Stimulated activated naive B cell treated with anti-CD40 and anti-IgM and Interleukin-4, amounts not matched to agents 10 μg/mL and 1 μg/mL and 100 μg/mL, for 72 hours (primary cell): ENCODE measurements around the gene MDM2.

Source experiments
- ATAC-seq, 2 donors: fragments of 150-1000 bp; cut with Tn5 transposase; replicated peaks; 2 replicates each; pipeline ENCODE4 v1.10.0; 2021; ENCODE audit warnings: moderate library complexity in 1 of 2
- DNase-seq: peaks from one replicate; pipeline ENCODE4 v3.0.0; 2021
- H3K27ac Mint-ChIP-seq: one replicate; pipeline ENCODE4 v1.8.0; 2022; ENCODE audit warnings: mild to moderate bottlenecking, mixed read lengths
- H3K27me3 Mint-ChIP-seq, 2 donors: one replicate each; pipeline ENCODE4 v1.8.0; 2022; ENCODE audit warnings: mixed read lengths in 2 of 2
- H3K36me3 Mint-ChIP-seq, 2 donors: one replicate each; pipeline ENCODE4 v1.8.0; 2022; ENCODE audit warnings: mixed read lengths in 2 of 2, mild to moderate bottlenecking in 1 of 2
- H3K4me1 Mint-ChIP-seq, 2 donors: one replicate each; pipeline ENCODE4 v1.8.0; 2022; ENCODE audit warnings: mixed read lengths in 2 of 2, mild to moderate bottlenecking in 1 of 2
- H3K4me3 Mint-ChIP-seq, 2 donors: one replicate each; pipeline ENCODE4 v1.8.0; 2022; ENCODE audit warnings: mild to moderate bottlenecking in 2 of 2, mixed read lengths in 2 of 2, moderate library complexity in 1 of 2
- H3K9me3 Mint-ChIP-seq, 2 donors: one replicate each; pipeline ENCODE4 v1.8.0; 2022; ENCODE audit warnings: mixed read lengths in 2 of 2, mild to moderate bottlenecking in 1 of 2

Gene MDM2

GRCh38 chr12:68887641-68888040 is 79.7 kb downstream of the MDM2 start:
- ATAC-seq: no peak
- Mint-ChIP-seq H3K4me3 (no peak overlapping the region), H3K27ac (no peak overlapping the region)

DNA sequence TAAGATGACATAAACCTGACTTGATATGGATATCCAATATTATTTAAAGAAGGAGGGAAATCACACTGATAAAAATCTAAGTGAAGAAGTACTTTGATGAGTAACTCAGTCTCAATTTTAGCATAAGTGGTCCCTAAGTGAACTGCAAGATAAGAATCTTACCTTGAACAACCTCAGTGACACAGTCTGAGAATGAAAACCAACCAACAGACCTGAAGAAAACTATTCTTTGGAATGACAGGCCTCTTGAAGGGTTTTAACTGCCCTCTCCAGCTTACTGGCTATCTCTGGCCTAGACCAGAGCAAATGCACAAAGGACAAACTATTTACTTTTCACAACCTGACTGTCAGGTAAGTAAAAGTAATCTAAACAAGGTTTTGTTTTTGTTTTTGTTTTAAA is 80.3 kb downstream of the MDM2 start:
- H3K9me3 Mint-ChIP-seq: no peaks in the 10 kb centered on the region
- H3K4me3 Mint-ChIP-seq: no peak overlapping the region
- ATAC-seq: no peak
- H3K27me3 Mint-ChIP-seq: no peaks in the 10 kb centered on the region
- no peak for DNase-seq
- H3K36me3 Mint-ChIP-seq: peaks cover 0 to 4% of the 10 kb centered on the region in 2 donors
- no peak overlapping the region for H3K27ac Mint-ChIP-seq
- peaks cover 7 to 23% of the 10 kb centered on the region in 2 donors for H3K4me1 Mint-ChIP-seq

More at GRCh38 chr12:68887641-68888040, 79.7 kb downstream of the MDM2 start:
- no peak for DNase-seq
- H3K27me3 Mint-ChIP-seq: no peaks in the 10 kb centered on the region
- H3K9me3 Mint-ChIP-seq: no peaks in the 10 kb centered on the region
- peaks cover 7 to 28% of the 10 kb centered on the region in 2 donors for H3K4me1 Mint-ChIP-seq
- peaks cover 0 to 4% of the 10 kb centered on the region in 2 donors for H3K36me3 Mint-ChIP-seq

GRCh38 chr12:68890701-68891113 is 82.7 kb downstream of the MDM2 start:
- H3K9me3 Mint-ChIP-seq: no peaks in the 10 kb centered on the region
- H3K4me1 Mint-ChIP-seq: peaks cover 14 to 27% of the 10 kb centered on the region in 2 donors
- peaks cover under 1 to 3% of the 10 kb centered on the region in 2 donors for H3K36me3 Mint-ChIP-seq
- no peak for ATAC-seq
- H3K4me3 Mint-ChIP-seq: no peak overlapping the region
- H3K27ac Mint-ChIP-seq: no peak overlapping the region
- no peak for DNase-seq
- H3K27me3 Mint-ChIP-seq: no peaks in the 10 kb centered on the region

GRCh38 chr12:68891141-68891540 is 83.2 kb downstream of the MDM2 start:
- Mint-ChIP-seq H3K4me1 (peaks cover 18 to 29% of the 10 kb centered on the region in 2 donors), H3K27me3 (no peaks in the 10 kb centered on the region), H3K4me3 (no peak overlapping the region), H3K9me3 (peaks cover 0 to 2% of the 10 kb centered on the region in 2 donors), H3K36me3 (peaks cover 3 to 5% of the 10 kb centered on the region in 2 donors), H3K27ac (no peak overlapping the region)
- no peak for ATAC-seq
- DNase-seq: no peak

DNA sequence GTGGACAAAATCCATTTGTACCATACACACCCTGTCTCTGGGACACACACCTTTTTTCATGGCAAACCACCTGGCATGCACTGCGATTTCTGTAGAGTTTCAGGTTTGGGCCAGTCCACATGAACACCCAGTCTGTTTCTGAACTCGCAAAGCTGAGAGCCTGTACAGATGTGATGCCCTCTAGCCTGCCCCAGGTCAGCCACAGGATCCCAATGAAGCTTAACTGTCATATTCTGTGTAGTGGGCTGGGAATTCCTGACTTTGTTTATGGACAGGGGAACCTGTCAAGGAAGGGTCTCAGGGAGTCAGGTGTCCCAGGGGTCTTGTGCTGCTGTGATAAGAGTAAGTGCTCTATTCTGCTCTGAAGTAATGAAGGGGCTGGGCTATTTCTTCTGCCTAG is 85.2 kb downstream of the MDM2 start:
- Mint-ChIP-seq H3K9me3 (peaks cover 0 to 2% of the 10 kb centered on the region in 2 donors), H3K4me1 (peaks cover 29 to 50% of the 10 kb centered on the region in 2 donors), H3K4me3 (no peak overlapping the region), H3K27me3 (no peaks in the 10 kb centered on the region), H3K36me3 (peaks cover 3 to 6% of the 10 kb centered on the region in 2 donors), H3K27ac (no peak overlapping the region)
- no peak for ATAC-seq
- no peak for DNase-seq

DNA sequence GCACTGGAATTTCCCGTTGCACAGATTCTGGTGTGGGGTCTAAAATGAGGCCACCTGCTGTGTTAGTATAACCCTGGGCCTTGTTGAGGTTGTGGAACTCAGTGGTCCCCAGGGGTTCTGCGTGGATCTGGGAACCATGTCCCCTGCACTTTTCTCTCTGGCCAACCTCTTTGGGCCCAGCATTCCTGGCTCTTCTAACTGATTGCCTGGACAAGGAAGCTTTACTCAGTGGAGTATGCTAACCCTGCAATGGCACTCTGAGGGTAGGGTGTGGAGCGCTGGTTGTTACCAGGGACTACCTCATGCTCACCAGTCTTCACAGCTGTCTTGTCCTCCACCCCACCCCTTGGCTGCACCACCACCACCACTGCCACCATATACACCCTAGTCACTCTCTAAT is 85.8 kb downstream of the MDM2 start:
- Mint-ChIP-seq H3K27me3 (no peaks in the 10 kb centered on the region), H3K27ac (no peak overlapping the region), H3K36me3 (peaks cover 3 to 6% of the 10 kb centered on the region in 2 donors), H3K9me3 (peaks cover 0 to 2% of the 10 kb centered on the region in 2 donors), H3K4me1 (peaks cover 28 to 51% of the 10 kb centered on the region in 2 donors), H3K4me3 (no peak overlapping the region)
- ATAC-seq (no peak), DNase-seq (no peak)

GRCh38 chr12:68894276-68894855 is 86.4 kb downstream of the MDM2 start:
- peaks cover 28 to 51% of the 10 kb centered on the region in 2 donors for H3K4me1 Mint-ChIP-seq
- peaks cover 3 to 6% of the 10 kb centered on the region in 2 donors for H3K36me3 Mint-ChIP-seq
- DNase-seq (no peak), ATAC-seq (no peak)
- H3K27me3 Mint-ChIP-seq: no peaks in the 10 kb centered on the region
- H3K9me3 Mint-ChIP-seq: peaks cover 0 to 2% of the 10 kb centered on the region in 2 donors
- no peak overlapping the region for H3K4me3 Mint-ChIP-seq
- H3K27ac Mint-ChIP-seq: no peak overlapping the region

DNA sequence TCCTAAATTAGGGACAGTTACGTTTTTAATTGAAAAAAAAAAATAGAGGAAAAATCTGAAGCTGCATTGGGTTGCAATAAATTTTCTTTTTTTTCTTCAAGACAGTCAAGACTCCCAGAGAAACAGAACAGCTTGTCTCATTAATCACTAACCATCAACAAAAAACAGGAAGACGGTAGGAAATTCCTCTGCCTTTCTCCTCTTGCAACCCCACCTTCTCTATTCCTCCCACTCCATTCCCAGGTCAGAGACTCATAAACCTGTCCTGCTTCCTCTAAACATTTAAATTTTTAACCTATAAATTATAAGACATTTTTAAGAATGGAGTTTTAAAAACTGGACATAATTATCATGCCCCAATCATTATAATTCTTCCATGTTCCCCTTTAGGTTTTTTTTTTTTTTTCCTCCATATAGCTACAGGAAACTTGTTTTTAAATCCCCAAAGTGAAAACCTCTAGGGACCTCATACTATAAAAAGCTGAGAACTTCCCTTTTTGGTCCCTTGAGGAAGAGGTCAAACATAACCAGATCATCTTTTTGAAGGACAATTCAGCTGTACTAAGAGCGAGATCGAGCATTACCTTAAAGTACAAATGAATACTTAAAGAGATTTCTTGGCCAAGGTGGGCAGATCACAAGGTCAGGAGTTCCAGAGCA is 89.0 kb downstream of the MDM2 start:
- H3K4me3 Mint-ChIP-seq: peak overlapping the region; percentile 39 to 52
- peaks cover 3 to 6% of the 10 kb centered on the region in 2 donors for H3K36me3 Mint-ChIP-seq
- H3K27ac Mint-ChIP-seq: peak overlapping the region; percentile 57
- peaks cover 27 to 48% of the 10 kb centered on the region in 2 donors for H3K4me1 Mint-ChIP-seq
- peaks cover 0 to 2% of the 10 kb centered on the region in 2 donors for H3K9me3 Mint-ChIP-seq
- ATAC-seq: peak; percentile 90 to 91
- DNase-seq: no peak
- H3K27me3 Mint-ChIP-seq: no peaks in the 10 kb centered on the region

DNA sequence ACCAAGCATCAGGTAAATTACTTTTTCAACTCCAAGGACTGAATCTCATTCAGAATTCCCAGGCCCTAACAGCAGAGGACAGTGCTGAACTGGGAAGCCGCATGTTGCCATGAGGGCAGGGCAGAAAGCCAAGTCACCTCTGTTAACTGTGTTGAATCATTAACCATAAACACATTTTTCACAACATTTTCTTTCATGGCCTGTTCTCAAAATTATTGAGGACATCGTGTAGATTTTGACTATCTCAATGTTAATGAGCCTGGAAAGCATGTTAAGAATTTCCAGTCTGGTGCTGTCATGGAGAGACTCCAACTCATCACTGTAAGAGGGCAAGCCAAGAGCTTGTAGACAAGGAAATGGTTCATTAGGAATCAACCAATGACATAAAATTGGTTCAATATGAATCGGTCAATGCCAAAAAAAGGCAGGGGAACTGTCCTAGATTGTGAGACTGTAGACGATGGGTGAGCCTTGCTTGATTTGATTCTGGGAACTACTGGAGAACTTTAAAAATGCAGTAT is 91.3 kb downstream of the MDM2 start:
- peaks cover 3 to 6% of the 10 kb centered on the region in 2 donors for H3K36me3 Mint-ChIP-seq
- ATAC-seq: no peak
- no peak overlapping the region for H3K4me3 Mint-ChIP-seq
- no peaks in the 10 kb centered on the region for H3K27me3 Mint-ChIP-seq
- DNase-seq: no peak
- peaks cover 0 to 2% of the 10 kb centered on the region in 2 donors for H3K9me3 Mint-ChIP-seq
- H3K4me1 Mint-ChIP-seq: peaks cover 34 to 67% of the 10 kb centered on the region in 2 donors
- no peak overlapping the region for H3K27ac Mint-ChIP-seq

- H3K27ac Mint-ChIP-seq: no peak overlapping the region
- DNase-seq: no peak
- peaks cover 0 to 6% of the 10 kb centered on the region in 2 donors for H3K36me3 Mint-ChIP-seq
- H3K4me3 Mint-ChIP-seq: no peak overlapping the region
- H3K27me3 Mint-ChIP-seq: no peaks in the 10 kb centered on the region
- peaks cover 0 to 2% of the 10 kb centered on the region in 2 donors for H3K9me3 Mint-ChIP-seq
- ATAC-seq: no peak
- peaks cover 37 to 71% of the 10 kb centered on the region in 2 donors for H3K4me1 Mint-ChIP-seq
Measured at GRCh38 chr12:68900241-68900640, 92.3 kb downstream of the MDM2 start.
